Uterus (tissue), 2 donors: ENCODE data around the gene MED13L.

Source experiments
- POLR2A ChIP-seq, 2 donors: fragments of 450-650 bp; IDR thresholded peaks; one replicate each; pipeline ENCODE4 v1.6.1; 2016; ENCODE audit warnings: antibody characterized with exemption in 2 of 2, mild to moderate bottlenecking in 1 of 2, moderate library complexity in 1 of 2
- TF ChIP-seq, protein P1 (sequence below), 4 experiments: fragments of 200-600 bp in 2 of 4; fragments of 450-650 bp in 2 of 4; sonication (generic) in 2 of 4; IDR thresholded peaks; one replicate each; pipeline ENCODE4 v1.5.1; 2016 to 2019; ENCODE audit warnings: antibody characterized with exemption in 4 of 4, mild to moderate bottlenecking in 2 of 4, moderate library complexity in 1 of 4

DNA sequence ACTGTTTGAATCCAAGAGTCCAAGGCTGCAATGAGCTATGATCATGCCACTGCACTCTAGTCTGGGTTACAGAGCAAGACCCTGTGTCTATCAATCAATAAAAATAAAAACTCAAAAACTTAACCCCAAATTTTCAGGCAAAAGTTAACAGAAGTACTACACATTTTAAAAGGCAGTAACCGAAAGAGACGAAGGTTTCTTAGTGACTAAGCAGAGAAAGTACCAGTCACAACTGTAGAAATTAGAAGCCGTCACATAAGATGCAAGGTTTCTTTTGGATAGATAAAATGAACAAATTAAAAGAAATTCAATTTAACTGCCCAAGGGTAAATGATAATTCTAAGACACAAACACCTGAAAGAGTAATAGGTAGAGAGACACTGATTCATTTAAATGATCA lies 103.5 kb downstream of the MED13L start:
- no peak for TF ChIP-seq POLR2A (IDR thresholded peaks at IDR 0.05)
- TF ChIP-seq, protein P1, sequence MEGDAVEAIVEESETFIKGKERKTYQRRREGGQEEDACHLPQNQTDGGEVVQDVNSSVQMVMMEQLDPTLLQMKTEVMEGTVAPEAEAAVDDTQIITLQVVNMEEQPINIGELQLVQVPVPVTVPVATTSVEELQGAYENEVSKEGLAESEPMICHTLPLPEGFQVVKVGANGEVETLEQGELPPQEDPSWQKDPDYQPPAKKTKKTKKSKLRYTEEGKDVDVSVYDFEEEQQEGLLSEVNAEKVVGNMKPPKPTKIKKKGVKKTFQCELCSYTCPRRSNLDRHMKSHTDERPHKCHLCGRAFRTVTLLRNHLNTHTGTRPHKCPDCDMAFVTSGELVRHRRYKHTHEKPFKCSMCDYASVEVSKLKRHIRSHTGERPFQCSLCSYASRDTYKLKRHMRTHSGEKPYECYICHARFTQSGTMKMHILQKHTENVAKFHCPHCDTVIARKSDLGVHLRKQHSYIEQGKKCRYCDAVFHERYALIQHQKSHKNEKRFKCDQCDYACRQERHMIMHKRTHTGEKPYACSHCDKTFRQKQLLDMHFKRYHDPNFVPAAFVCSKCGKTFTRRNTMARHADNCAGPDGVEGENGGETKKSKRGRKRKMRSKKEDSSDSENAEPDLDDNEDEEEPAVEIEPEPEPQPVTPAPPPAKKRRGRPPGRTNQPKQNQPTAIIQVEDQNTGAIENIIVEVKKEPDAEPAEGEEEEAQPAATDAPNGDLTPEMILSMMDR (IDR thresholded peaks at IDR 0.05) = no peak
